HG03457 (cell line): Measurements from ENCODE around the gene COX4I1.

Source experiments
- ATAC-seq: cut with Tn5 transposase; IDR thresholded peaks from one replicate; pipeline ENCODE4 v1.9.1; 2021; ENCODE audit warnings: moderate number of reproducible peaks; ENCODE audit not compliant: unreplicated experiment

Gene COX4I1

GRCh38 chr16:85854935-85855334 lies 55.4 kb downstream of the COX4I1 start:
- ATAC-seq, result no peak

- no peak for ATAC-seq
These were observed 56.6 kb downstream of the COX4I1 start for GRCh38 chr16:85856079-85856478.

- ATAC-seq, result no peak
These were observed 57.1 kb downstream of the COX4I1 start for GRCh38 chr16:85856585-85856984.
